ENCODE results near the gene DTYMK.

DNA sequence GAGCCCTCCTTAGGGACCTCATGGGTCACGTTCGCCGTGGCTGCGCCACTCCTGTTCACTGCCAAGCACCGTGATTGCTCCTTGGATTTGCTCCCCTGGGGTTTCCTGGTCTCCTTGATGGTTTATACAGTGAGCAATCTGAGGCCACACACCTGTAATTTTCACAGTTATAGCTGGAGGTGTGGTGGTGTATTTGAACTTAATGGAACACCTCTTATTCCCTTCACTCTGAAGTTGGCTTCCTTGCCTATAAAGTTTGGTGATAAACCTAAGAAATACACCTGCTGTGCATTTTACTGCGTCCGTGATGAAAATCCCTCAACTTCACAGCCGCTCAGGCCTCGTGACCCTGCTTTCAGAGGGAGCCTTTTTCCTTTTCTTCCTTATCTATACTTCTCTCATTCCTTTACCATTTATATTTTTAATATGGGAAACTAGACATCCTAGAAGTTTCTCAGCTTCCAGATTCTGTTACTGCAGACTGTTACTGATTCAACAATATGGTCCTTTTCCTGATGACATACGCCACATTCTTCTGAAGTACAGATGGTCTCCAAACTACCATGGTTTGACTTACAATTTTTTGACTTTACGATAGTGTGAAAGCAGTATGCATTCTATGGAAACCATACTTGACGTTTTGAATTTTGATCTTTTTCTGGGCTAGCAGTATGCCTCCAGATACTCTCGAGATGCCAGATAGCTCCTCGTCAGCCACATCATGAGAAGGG, 40.5 kb downstream of the DTYMK start:
- TF ChIP-seq, protein P1, sequence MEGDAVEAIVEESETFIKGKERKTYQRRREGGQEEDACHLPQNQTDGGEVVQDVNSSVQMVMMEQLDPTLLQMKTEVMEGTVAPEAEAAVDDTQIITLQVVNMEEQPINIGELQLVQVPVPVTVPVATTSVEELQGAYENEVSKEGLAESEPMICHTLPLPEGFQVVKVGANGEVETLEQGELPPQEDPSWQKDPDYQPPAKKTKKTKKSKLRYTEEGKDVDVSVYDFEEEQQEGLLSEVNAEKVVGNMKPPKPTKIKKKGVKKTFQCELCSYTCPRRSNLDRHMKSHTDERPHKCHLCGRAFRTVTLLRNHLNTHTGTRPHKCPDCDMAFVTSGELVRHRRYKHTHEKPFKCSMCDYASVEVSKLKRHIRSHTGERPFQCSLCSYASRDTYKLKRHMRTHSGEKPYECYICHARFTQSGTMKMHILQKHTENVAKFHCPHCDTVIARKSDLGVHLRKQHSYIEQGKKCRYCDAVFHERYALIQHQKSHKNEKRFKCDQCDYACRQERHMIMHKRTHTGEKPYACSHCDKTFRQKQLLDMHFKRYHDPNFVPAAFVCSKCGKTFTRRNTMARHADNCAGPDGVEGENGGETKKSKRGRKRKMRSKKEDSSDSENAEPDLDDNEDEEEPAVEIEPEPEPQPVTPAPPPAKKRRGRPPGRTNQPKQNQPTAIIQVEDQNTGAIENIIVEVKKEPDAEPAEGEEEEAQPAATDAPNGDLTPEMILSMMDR (IDR thresholded peaks at IDR 0.05), result no peak
- no peak for TF ChIP-seq POLR2A (IDR thresholded peaks at IDR 0.05)
- no peak for TF ChIP-seq EP300 (IDR thresholded peaks at IDR 0.05)

Measured in upper lobe of left lung (tissue), 4 donors.